HG03108 (cell line): ENCODE results near the gene PLPPR5.
"Not testable (repeated sequence)": the region's sequence is repeated elsewhere in the genome, so short reads cannot be mapped to it uniquely, and the experiment has no call there.

Experiments used
- ATAC-seq: cut with Tn5 transposase; IDR thresholded peaks from one replicate; pipeline ENCODE4 v1.9.1; 2021; ENCODE audit warnings: moderate library complexity; ENCODE audit not compliant: unreplicated experiment

Gene PLPPR5

GRCh38 chr1:98920441-98921110 is 84.1 kb downstream of the PLPPR5 start:
- ATAC-seq: no peak

DNA sequence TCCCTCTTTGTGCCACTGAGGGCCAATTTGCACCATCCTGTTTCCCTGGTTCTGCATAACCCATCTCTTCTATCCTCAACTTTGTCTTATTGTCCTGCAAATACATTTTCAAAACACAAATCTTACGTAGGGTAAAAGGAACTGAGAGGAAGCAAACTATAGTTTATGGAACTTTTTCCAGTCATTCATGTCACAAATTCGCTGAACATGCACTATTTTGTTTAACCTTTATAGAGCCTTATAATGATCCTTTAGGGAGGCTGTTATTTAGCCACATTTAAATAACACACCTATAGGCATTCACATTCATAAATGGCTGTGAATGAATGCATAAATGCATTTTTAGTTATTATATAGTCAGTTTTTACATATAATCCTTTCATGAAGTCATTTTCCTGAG is 85.0 kb downstream of the PLPPR5 start:
- ATAC-seq: no peak

DNA sequence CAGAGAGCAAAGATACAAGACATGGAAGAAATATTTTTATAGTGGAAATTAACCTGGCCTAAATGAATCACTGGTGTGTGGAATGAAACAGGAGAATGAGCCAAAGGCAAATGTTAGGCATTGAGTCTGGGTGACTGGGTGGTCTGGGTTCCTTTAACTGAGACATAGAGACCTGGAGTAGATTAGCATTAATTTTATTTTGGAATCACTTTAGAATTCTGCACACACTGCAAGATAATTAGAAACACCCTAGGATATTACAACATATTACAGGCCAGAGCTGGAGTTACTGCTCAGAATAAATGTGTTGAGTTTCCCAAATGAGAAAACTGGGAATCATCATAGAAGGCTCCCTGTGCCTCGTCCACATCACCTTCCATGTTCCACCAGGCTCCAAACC is 85.5 kb downstream of the PLPPR5 start:
- ATAC-seq: no peak

- ATAC-seq: no peak
These were observed 90.1 kb downstream of the PLPPR5 start for GRCh38 chr1:98914547-98914946.

GRCh38 chr1:98910827-98911226 is 93.8 kb downstream of the PLPPR5 start:
- no peak for ATAC-seq

DNA sequence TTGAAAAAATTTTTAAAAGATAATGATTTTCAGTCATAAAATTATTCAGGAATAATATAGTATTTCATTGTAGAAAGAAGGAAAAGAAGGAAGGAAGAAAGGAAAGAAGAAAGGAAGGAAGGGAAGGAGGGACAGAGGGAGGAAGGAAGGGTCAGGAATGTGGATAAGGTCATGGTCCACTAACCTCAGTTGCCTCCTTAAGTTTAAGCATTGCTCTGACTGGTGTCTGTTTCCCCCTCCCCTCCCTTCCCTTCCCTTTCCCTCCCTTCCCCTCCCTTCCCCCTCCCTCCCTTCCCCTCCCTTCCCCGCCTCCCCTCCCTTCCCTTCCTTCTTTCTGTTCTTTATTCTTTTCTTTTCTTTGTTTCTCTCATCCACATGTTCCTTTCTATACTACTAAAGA is 95.7 kb downstream of the PLPPR5 start:
- no peak for ATAC-seq

DNA sequence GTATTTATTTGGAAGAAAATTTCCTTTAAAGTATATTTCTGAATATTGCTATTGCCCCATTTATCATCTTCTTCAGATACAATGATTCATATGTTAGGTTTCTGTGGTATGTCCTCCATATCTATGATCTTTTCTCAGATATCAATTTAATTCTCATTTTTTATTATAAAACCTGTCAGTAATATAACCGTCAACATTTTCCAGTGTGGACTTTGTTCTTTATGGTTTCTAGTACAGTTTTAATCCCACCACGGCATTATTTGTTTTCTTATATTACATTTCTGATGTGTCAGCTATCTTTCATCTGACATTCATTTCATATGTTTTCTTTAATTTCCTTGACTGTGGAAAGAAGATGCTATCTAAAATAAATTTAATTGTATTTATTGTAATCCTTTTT is 97.9 kb downstream of the PLPPR5 start:
- ATAC-seq: no peak

GRCh38 chr1:98906361-98906760 is 98.3 kb downstream of the PLPPR5 start:
- no peak for ATAC-seq

DNA sequence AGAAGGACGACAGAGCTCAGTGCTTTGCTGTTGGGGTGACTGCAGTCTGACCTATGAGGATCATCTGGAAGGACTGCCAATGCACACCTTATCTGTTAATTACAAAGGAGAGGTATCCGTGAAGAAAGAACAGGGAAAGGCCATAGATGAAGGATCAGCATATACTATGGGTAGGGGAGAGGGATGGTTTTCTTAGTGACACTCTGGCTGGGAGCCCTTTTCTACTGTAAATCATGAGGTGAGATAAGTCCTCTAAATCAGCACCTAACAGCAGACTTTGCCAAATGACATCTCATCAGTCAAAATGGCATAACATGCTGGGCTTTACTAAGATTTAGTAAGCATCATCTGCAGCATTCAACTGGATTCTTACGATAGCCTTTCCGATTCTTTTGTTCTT is 100.0 kb downstream of the PLPPR5 start:
- no peak for ATAC-seq

DNA sequence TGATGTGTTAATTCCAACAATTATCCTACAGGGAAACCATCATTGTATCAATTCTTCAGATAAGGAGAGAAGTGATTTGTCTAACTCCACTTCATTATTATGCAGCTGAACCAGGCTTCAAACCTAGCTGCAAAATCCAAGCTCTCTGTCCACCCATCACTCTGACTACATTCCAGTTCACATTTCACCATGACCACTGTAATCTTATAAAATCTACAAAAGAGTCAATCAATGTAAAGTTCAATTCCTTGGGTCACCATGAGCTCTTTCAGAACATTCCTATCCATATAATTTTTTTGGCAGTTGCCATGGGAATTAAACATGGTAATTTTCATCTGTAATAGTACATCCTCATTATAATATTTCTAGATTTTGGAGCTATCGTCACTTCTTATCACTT is 100.9 kb downstream of the PLPPR5 start:
- ATAC-seq: no peak

DNA sequence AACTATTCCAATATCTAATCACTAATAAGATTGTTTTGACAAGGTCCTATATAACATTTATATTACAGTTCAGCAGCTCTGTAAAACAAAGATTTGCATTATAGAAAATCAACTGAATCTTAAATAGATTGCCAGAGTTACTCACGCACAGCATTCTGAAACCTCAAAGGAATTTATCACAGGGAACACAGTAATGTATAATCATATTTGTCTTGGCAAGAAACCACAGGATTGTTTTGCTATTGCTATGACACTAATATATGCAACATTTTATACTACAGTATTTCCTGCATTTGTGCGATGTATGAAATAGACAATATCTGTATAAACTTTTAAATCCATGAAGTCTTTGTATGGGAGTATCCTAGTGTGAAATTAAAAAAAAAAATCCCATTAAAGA is 101.4 kb downstream of the PLPPR5 start:
- no peak for ATAC-seq

DNA sequence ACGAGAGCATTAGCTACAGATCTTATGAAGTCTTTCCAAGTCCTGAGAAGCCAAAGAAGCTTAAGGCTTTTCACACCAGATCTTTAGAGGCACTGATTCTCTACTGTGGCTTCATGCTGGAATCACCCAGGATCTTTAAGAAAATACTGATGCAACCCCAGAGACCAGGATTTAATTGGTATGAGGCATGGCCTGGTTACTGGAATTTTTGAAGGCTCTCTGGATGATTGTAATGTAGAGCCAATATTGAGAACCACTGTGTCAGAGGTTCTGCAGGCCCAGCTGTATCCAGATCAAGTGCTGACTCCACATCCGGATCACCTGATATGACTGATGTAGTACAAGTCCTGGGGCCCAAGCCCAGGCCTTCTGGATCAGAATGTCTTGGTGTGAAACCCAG is 105.7 kb downstream of the PLPPR5 start:
- no peak for ATAC-seq

DNA sequence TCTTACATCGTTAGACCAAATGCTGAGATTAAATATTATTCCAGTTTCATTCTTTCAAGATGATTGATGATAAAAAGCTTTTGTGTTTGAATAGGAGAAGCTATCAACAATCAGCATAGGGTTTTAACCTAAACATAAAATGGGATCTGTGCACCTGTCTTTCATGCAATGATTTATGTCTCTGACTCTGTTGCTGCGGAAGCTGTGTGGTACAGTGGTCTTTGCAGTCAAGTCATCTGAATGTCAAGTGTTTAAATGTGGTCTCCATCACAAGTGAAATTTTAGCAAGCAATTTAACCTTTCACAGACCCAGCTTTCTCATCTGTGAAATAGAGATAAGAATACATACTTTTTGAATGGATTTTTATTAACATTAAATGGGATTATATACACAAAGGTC is 107.2 kb downstream of the PLPPR5 start:
- no peak for ATAC-seq

- no peak for ATAC-seq
These were observed 107.8 kb downstream of the PLPPR5 start for GRCh38 chr1:98896711-98897445.

DNA sequence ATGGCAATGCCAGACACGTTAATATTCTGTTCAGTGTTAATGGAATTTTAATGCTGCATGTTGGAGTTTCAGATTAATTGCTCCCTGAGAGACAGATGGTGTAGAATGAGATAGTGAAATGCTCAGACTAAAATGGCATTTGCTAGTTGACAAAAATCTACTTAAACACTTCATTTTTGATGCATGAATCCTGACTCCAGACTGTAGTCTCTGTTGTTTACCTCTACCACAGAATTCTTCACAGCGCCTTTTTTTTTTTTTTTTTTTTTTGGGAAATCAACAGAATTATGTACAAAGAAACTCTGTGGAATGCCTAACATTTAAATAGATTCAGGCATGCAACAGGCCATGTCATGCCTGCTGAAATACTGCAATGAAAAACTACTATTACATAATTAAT is 111.3 kb downstream of the PLPPR5 start:
- ATAC-seq: no peak

- ATAC-seq: no peak
These were observed 115.8 kb downstream of the PLPPR5 start for GRCh38 chr1:98888869-98889268.

- no peak for ATAC-seq
These were observed 117.2 kb downstream of the PLPPR5 start for GRCh38 chr1:98887507-98887906.

GRCh38 chr1:98884864-98885263 is 119.8 kb downstream of the PLPPR5 start:
- no peak for ATAC-seq

DNA sequence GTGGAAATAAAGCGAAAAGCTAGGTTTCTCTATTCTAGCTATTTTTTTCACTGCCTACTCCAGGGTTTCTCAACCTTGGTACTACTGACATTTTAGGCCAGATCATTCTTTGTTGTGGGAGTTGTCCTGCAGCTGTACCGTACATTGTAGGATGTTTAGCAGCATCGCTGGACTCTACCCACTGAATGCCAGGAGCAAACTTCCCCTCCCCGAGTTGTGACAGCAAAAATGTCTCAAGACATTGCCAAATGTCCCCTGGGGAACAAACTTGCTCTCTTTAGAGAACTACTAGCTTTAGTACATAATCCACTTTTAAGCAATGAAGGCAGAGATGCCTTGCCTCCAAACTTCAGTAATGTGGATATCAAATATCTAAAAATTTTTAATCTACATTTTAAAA is 122.8 kb downstream of the PLPPR5 start:
- ATAC-seq: no peak

DNA sequence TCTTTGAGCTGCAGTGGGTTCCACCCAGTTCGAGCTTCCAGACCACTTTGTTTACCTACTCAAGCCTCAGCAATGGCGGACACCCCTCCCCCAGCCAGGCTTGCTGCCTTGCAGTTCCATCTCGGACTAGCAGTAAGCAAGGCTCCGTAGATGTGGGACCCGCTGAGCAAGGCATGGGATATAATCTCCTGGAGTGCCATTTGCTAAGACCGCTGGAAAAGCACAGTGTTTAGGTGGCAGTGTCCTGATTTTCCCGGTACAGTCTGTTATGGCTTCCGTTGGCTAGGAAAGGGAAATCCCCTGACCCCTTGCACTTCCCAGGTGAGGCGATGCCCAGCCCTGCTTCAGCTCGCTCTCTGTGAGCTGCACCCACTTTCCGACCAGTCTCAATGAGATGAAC is 123.4 kb downstream of the PLPPR5 start:
- ATAC-seq: not testable (repeated sequence)

GRCh38 chr1:98874828-98875227 is 129.8 kb downstream of the PLPPR5 start:
- ATAC-seq: no peak

- ATAC-seq: peak; percentile 97
These were observed 133.4 kb downstream of the PLPPR5 start for GRCh38 chr1:98870959-98871903.
